GM18511 (cell line): ENCODE results near the gene SLC22A16.
"Not testable (repeated sequence)": the region's sequence is repeated elsewhere in the genome, so short reads cannot be mapped to it uniquely, and the experiment has no call there.

Experiments
- ATAC-seq: cut with Tn5 transposase; IDR thresholded peaks from one replicate; pipeline ENCODE4 v1.9.1; 2021; ENCODE audit warnings: mild to moderate bottlenecking, moderate library complexity; ENCODE audit not compliant: unreplicated experiment

The SLC22A16 gene

GRCh38 chr6:110490110-110490509 is 13.7 kb upstream of the SLC22A16 start:
- no peak for ATAC-seq

GRCh38 chr6:110488606-110489190 is 12.3 kb upstream of the SLC22A16 start:
- no peak for ATAC-seq

GRCh38 chr6:110487968-110488381 is 11.6 kb upstream of the SLC22A16 start:
- ATAC-seq: not testable (repeated sequence)

GRCh38 chr6:110486756-110487155 is 10.3 kb upstream of the SLC22A16 start:
- no peak for ATAC-seq

- ATAC-seq: no peak
These were observed 9.1 kb upstream of the SLC22A16 start for GRCh38 chr6:110485491-110485890.

GRCh38 chr6:110484321-110484720 is 7.9 kb upstream of the SLC22A16 start:
- ATAC-seq: no peak

- ATAC-seq: no peak
These were observed 6.5 kb upstream of the SLC22A16 start for GRCh38 chr6:110482774-110483400.

- ATAC-seq: no peak
These were observed 4.7 kb upstream of the SLC22A16 start for GRCh38 chr6:110481081-110481480.

GRCh38 chr6:110475066-110475653 is 1.3 kb downstream of the SLC22A16 start:
- ATAC-seq: no peak

GRCh38 chr6:110474500-110474899 is 1.9 kb downstream of the SLC22A16 start:
- no peak for ATAC-seq

GRCh38 chr6:110472739-110473138 is 3.7 kb downstream of the SLC22A16 start:
- ATAC-seq: no peak

- ATAC-seq: no peak
These were observed 4.6 kb downstream of the SLC22A16 start for GRCh38 chr6:110471726-110472365.

- ATAC-seq: no peak
These were observed 7.7 kb downstream of the SLC22A16 start for GRCh38 chr6:110468731-110469130.

- ATAC-seq: no peak
These were observed 8.8 kb downstream of the SLC22A16 start for GRCh38 chr6:110467566-110468140.

- no peak for ATAC-seq
These were observed 13.4 kb downstream of the SLC22A16 start for GRCh38 chr6:110462884-110463481.

GRCh38 chr6:110461376-110461775 is 15.0 kb downstream of the SLC22A16 start:
- no peak for ATAC-seq

- ATAC-seq: no peak
These were observed 17.3 kb downstream of the SLC22A16 start for GRCh38 chr6:110459137-110459536.

- ATAC-seq: no peak
These were observed 17.9 kb downstream of the SLC22A16 start for GRCh38 chr6:110458476-110458875.

- ATAC-seq: not testable (repeated sequence)
These were observed 18.7 kb downstream of the SLC22A16 start for GRCh38 chr6:110457567-110458175.

- no peak for ATAC-seq
These were observed 19.7 kb downstream of the SLC22A16 start for GRCh38 chr6:110456694-110457093.

- ATAC-seq: no peak
These were observed 26.9 kb downstream of the SLC22A16 start for GRCh38 chr6:110449541-110449895.
